ENCODE measurements around the gene SRP14.
"Not testable (repeated sequence)": the region's sequence is repeated elsewhere in the genome, so short reads cannot be mapped to it uniquely, and the experiment has no call there.

SRP14 gene

GRCh38 chr15:40048926-40049475 lies 10.0 kb upstream of the SRP14 start:
- DNase-seq: no peak

- peak in 1 of 5 experiments; percentile 69 for DNase-seq
Observed at GRCh38 chr15:40048211-40048792, 9.3 kb upstream of the SRP14 start.

DNA sequence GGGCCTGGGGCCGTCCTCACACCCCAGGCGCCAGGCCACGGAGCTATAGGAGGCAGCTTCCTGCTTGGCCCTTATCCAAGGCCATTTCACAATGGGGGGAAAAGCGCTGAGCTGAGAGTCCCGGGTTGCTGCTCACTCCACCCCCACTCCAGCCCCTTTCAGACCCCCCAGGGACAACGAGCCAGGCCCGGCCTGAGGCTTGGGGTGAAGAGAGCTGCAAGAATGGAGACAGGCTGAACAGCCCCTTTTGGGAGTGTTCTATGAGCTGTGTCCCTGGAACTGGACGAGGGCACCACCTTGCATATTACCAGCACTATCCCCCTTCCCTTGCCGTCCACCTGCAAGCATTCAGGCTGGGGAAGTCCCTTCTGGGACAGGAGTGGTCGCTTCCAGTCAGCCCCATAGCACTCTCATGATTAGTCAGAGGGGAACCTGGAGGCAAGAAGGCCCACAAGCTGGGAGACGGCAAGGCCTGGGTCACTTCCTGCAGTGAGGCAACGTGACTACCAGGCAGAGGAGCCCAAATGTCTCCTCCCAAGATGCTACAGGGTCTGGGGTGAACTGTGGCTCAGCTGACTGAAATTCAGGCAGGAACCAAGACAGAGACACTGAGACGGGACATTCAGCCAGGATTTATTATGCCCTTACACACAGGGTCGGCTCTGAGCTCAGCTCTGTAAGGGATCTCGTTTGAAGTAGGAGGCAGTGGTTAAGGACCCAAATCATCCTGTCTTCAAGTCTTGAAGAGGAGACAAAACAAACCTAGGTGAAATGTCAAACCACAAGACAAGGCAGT lies 8.6 kb upstream of the SRP14 start:
- peak in 2 of 5 experiments; percentile 29 to 83 for DNase-seq

DNA sequence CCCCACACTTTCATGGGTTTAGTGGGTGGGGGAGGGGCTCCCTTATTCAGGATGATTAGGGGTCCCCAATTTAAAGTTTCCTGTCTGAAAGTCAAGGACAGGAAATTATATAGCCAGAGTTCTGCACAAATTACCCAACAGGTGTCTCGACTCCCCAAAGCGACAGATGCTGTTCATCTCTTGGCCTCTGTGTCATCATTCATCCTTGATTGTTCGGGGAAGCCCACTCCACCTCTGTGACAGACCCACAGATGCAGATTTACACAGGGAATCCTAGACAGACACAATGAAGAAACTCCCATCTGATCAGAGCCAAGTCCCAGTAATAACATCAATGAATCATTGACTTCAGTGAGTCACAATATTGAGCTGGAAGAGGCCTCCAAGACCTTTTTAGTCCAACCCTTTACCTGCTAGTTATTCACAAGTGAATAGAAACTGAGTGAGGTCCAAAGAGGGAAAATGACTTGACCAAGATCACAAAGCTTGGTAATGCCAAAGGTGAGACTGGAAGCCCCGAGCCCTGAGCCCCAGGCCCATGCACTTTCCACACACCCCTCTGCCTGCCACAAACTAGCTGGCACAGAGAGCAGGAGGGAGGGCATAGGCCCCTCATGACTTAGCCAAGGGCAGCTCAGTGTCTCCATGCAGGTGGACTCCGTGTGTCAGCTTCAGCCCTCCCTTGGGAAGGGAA lies 7.9 kb upstream of the SRP14 start:
- no peak for DNase-seq

- DNase-seq: no peak
Observed at GRCh38 chr15:40045572-40046217, 6.7 kb upstream of the SRP14 start.

- DNase-seq: peak; percentile 42 to 83 (median 67)
Observed at GRCh38 chr15:40044717-40045571, 6.0 kb upstream of the SRP14 start.

DNA sequence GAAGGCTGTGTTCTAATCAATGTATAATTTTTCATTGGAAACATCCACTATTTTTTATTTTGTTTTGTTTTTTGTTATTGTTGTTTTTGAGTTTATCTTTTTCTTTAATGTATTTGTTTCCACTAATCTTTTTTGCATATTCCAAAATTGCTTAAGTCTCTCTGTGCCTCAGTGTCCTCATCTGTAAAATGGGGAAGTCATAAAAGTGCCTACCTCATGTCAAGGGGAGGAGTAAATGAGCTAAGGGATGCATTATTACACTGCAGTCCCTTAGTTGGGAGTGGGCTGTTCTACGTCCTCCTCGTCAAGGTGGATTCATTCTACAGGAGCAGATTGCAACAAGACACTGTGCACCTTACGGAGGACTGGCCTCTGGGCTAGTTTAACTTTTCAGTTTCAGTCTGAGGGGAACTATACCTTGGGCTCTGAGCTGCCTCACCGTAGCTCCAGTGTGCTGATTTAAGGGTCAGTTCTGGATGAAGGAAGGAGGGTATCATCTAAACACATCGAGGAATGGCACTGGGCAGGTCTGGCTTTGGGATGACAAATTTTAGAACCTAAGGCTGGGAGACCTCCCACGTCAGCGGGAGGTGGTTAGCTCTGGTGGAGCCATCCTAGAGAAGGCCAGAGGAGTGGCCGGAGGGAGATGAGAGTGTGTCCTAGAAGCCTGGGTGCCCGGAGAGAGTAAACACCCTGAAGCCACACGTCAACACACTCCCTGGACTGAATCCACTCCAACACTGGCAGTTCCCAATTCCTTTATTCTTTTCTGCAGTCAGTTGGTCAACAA lies 5.1 kb upstream of the SRP14 start:
- no peak for DNase-seq

DNA sequence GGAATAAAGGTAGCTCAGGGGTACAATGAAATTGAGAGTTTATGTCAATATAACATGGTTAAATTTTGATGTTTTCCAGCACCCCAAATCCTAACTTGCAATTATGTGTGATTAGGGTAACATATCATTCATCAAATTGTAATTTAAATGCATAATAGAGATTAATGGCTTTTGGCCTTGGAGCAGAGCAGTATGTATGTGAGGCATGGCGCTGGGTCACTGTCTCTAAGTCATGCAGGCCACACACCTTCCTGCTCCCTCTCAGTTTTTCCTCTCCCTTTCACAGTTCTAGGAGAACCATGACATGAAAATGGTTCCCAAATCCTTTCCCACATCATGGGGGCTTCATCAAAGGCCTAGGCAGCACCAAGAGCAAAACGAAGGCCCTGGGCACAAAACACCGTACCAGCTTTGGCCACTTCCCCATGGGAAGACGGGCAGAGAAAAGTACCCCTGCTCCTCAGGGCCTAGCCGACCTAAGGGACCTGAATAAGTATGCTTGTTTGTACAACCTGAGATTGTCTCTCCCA lies 3.9 kb upstream of the SRP14 start:
- no peak for DNase-seq

DNA sequence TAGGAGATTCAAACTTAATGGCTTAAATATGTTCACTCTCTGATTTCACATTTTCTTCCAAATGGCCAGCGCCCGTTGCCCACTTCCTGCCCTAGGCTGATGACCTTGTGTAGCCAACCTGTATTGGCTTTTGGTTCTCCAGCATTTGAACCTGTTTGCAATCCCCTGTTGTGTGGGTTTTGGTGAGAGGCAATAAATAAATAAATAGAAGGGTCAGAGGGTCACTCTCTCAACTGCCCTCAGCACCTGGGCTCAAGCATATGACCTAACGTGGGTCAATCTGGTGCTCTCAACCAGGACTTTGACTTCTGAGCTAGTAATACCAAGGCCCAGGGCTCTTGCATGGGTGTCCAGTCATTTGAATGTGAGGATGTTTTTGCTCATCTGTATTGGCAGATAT lies 1.8 kb upstream of the SRP14 start:
- no peak for DNase-seq

- no peak for DNase-seq
Observed at GRCh38 chr15:40040293-40040635, 1.3 kb upstream of the SRP14 start.

- no peak for DNase-seq
Observed at GRCh38 chr15:40038275-40038637, 725 bp downstream of the SRP14 start.

GRCh38 chr15:40037721-40038120 lies 1.3 kb downstream of the SRP14 start:
- DNase-seq: no peak

DNA sequence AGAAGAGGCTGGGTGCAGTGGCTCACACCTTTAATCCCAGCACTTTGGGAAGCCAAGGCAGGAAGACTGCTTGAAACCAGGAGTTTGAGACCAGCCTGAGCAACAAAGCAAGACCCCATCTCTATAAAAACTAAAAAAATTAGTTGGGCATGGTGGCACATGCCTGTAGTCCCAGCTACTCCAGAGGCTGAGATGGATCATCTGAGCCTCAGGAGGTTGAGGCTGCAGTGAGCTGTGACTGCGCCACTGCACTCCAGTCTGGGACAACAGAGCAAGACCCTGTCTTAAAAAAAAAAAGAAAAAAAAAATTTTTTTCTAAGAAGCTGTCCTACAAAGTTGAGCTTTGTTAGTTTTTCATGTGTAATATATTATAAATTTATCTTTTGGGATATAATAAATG lies 3.8 kb downstream of the SRP14 start:
- DNase-seq: not testable (repeated sequence)

GRCh38 chr15:40034186-40034946 lies 4.6 kb downstream of the SRP14 start:
- DNase-seq: no peak

DNA sequence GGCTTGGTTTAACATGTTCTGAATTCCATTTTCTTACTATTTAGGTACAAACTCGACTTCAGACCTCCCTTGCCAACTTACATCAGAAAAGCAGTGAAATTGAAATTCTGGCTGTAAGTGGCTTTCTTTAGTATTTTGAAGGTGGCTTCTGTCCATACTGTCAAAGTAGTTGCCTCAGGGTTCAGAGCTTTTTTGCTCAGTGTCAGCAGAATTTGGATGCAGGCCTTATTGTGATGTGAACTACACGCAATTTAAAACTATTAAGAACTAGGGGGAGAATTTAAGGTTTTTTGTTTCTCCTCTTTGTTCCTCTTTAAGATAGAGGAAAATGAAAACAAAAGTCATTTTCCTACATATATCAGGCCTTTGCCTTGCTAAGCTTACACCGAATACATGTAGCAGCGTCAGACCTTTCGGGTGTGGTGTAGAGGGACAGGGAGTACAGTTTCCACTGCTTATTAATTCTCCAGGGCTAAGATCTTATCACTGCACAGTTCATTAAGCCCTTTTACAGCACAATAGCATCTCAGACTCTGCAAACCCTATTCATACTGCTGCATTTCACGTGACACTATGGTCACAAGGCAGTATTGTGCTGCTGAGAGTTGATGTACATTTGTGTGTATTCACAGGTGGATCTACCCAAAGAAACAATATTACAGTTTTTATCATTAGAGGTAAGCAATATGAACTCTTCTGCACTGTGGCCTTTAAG lies 6.7 kb downstream of the SRP14 start:
- DNase-seq: no peak

GRCh38 chr15:40031300-40031699 lies 7.7 kb downstream of the SRP14 start:
- DNase-seq: no peak

DNA sequence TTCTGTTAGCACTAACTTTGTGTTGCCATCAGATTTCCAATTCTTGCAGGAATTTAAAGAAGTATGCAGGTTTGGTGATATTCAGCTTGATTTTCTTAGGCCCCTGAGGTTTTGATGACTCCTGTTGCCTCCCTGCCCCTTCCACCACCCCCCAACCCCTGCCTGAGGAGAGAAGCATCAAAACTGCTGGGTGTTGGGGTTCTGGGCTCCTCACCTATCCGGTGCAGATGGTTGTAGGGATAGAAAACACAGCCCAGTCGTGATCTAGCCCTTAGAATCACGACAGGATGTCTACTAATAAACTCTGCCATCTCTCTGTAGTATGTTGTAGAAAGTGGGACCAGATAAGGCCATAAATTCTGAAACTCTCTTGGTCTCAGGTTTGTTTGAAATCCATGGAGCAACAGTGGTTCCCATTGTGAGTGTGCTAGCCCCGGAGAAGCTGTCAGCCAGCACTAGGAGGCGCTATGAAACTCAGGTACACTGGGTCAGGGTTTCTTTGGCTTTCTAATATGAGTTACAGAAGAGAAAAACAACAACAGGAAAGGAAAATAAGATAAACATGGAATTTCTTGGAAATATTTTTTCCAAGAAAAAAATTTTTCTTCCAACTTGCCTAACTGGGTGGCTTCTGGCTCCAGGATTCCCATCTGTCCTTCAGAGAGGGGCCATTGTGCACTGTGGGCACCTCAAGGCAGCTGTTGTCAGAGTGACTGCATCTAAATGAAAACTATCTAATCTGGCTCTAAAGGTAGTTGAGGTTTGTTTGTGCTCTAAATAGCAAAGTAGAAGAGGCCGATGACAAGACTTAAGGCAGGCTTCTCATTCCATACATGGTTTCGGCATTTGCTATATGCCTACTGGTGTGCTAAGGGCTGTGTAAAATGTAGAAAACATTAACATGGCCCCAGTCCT lies 8.7 kb downstream of the SRP14 start:
- DNase-seq: peak in 1 of 5 experiments; percentile 39

DNA sequence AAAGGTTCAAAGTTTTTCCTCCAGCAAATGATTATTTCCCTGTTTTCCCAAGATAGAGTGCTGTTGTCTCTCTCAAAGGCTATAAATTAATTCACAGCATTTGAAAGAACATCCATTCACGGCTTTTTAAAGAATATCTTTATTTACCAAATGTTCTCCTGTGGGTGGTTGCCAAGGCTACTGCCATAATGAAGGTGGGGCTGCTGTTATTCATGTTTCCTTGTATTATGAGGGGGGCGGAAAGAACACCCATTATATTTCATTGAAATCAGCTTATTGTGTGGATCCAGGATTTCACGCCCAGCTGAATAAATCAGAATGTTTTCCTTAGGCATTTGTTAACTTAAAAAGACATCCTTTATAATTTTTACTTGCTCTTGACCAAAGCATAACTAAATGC lies 10.1 kb downstream of the SRP14 start:
- no peak for DNase-seq

GRCh38 chr15:40028193-40028592 lies 10.8 kb downstream of the SRP14 start:
- no peak for DNase-seq

Measured in T-helper 2 cell (primary cell).